ENCODE results near the gene CMAS.
"Not testable (repeated sequence)": the region's sequence is repeated elsewhere in the genome, so short reads cannot be mapped to it uniquely, and the experiment has no call there.

Gene CMAS

DNA sequence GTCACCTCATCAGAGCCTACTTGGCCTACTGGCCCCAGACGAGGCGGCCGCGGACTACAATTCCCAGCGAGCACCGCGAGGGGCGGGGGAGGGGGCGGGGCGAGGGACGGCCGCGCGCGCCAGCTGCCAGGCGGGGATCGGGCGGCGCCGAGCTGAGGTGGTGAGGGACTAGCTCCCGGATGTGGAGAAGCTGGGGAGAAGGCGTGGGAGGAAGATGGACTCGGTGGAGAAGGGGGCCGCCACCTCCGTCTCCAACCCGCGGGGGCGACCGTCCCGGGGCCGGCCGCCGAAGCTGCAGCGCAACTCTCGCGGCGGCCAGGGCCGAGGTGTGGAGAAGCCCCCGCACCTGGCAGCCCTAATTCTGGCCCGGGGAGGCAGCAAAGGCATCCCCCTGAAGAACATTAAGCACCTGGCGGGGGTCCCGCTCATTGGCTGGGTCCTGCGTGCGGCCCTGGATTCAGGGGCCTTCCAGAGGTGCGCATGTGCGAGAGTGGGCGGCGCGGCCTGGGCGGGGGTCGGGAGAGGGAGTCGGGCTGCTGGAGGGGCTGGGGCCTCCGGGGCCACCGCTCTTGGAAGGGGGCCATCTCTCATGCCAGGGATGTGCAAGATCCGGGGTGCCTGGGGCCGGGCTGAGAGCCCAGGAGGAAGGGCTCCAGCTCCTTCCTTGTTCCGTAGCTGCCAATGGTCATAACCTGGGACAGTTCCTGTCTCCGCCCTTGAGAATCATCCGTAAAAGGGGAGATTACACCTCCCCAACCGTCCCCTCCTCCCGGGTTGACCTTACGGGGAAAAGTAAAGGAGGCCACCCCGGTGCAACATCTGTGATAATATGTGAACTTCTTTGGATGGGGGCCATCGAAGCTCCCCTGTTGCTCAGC is at the start of gene CMAS:
TSS of gene CMAS (plus strand) at position 129 of the 878 bp plus-strand sequence. CDS start at position 215, 86 bp downstream.
- DNase-seq (ENCODE audit: low read depth in 2 of 2, low spot score in 1 of 2) = peak; percentile 44 to 57

DNA sequence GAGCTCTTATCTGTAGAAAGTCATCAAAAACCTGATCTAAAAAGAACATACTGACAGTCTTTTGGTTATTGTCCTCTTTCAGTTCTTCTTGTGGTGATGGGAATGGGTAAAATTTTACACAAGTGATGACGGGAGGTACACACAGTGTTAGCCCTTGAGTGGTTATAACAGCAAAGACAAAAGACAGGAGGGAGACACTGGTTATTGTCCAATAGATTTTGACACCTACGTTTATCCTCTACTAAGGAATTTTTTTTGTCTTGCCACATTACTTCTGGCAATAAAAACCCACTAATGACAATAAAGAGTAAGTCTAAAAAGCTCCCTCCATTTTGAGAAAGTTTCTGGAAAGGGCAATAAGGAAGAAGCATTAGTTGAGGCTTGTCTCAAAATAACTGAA is 47.7 kb upstream of the CMAS start:
- no peak for DNase-seq (ENCODE audit: low read depth in 2 of 2, low spot score in 1 of 2)

DNA sequence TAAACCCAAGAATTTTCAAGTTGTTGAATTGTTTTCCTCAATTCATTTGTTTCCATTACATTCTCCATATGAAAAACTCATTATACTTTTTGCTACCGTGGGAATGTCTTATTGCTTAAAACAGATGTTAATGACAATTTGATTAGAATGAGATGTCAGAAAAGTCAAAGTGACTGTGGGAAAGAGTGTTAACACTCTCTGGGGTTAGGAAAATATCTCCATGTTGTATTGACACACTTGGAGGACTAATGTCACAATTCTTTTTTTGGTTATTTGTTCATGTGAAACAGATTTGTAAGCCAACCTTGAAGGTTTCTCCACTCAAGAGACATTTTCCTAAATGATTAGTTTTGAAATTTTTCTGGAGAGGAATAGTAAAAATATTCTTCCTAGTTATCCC is 47.2 kb upstream of the CMAS start:
- DNase-seq (ENCODE audit: low read depth in 2 of 2, low spot score in 1 of 2) = no peak

DNA sequence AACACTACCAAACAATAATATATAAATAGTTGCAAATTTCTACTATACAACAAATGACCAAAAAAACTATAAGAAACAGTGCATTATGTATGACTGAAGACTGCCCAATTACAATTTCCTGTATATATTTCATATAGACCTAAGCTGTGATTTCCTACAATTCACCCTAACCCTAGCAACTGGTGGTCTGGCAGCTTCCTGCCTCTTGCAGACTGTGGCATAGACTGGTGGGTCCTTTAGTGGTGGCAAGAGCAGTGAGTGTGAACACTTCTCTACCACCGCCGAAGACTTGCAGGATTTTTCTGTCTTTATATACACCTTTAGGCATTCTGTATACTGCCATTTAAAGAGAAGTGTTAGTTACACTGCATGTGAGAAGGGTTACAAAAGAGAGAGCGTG is 43.6 kb upstream of the CMAS start:
- no peak for DNase-seq (ENCODE audit: low read depth in 2 of 2, low spot score in 1 of 2)

DNA sequence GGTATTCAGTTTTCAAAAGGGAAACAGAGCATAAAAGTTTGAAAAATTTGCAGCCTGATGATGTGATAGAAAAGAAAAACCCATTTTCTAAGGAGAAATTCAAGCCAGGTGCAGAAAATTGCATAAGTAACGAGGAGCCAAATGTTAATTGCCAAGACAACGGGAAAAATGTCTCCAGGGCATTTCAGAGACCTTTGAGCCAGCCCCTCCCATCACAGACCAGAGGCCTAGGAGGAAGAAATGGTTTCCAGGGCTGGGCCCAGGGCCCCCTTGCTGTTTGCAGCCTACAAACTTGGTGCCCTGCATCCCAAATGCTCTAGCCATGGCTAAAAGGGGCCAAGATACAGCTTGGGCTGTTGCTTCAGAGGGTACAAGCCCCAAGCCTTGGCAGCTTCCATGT is 38.2 kb upstream of the CMAS start:
- DNase-seq (ENCODE audit: low read depth in 2 of 2, low spot score in 1 of 2) = not testable (repeated sequence)

DNA sequence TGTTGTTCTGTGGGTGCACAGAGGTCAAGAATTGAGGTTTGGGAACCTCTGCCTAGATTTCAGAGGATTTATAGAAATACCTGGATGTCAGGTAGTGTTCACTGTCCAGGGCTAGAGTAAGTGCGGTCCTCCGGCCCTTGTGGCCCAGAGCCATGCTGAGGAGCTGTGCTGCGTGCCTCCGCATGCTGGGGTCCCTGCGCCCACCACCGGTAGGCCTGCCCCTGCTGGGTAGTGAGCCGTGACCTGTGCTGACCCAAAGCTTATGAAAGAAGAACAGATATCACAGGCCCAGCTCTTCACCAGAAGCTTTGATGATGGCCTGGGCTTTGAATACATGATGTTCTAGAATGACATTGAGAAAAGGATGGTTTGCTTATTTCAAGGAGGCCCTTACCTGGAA is 37.8 kb upstream of the CMAS start:
- DNase-seq (ENCODE audit: low read depth in 2 of 2, low spot score in 1 of 2) = no peak

DNA sequence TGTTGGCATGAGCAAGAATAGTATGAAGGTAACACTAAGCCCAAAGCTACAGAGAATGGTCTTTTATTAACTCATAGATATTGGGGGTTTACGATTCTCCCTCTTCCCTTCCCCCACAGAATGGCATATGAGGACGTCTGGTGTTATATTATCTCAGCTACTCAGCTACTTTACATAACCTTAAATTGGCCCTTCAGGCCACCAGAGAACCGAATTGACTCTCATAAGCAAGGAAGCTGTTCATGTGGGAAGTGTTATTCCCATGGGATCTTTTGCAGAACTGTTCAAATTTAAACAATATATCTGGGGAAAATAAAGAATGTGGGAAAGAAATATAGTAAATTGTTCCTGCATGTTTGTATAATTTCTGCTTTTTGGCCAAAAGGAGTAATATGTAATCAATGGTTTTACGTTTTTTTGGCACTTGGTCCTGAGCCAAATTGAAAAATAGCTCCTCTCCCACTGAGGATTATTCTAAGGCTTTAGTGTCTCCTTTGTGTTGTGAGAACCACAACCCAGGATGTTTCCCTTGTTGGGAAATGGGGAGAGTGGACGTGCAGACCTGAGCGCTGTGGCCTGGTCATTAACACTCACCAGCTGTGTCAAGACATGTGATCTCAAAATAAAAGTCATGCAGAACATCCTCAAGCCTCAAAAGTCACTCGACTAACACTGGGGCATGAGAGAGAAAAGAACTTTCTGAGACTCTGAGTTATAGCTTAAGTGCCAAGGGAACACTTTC is 31.8 kb upstream of the CMAS start:
- no peak for DNase-seq (ENCODE audit: low read depth in 2 of 2, low spot score in 1 of 2)

DNA sequence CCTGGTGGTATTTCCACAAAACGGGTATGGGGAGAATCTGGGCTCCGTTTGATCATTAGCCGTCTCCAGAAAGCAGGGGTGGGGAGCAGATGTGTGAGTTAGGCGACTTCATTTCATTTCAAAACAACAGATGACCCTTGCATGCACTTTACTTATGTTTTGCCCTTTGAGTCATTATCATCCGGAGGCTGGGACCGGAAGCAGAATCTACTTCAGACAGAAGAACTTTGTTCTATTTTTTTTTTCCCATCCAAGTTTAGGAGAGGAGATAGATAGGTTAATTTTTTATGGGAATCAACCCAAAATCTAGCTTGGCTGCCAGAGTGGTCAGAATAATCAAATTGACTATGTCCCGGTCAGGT is 31.3 kb upstream of the CMAS start:
- DNase-seq (ENCODE audit: low read depth in 2 of 2, low spot score in 1 of 2) = no peak

DNA sequence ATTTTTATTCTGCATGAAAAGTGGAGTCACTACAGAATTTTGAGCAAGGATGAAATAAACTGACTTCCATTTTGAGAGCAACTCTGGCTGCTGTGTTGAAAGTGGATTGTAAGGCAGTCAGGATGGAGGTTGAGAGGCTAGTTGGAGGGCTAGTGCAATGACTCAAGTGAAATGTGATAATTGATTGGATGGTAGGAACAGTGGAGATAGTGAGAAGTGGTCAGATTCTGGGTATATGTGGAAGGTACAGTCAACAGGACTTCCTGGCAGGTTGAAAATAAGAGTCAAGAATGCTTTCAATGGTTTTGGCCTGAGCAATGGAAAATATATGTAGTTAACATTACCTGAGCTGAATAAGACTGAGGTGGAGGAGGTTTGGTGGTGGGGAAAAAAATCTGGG is 29.0 kb upstream of the CMAS start:
- no peak for DNase-seq (ENCODE audit: low read depth in 2 of 2, low spot score in 1 of 2)

DNA sequence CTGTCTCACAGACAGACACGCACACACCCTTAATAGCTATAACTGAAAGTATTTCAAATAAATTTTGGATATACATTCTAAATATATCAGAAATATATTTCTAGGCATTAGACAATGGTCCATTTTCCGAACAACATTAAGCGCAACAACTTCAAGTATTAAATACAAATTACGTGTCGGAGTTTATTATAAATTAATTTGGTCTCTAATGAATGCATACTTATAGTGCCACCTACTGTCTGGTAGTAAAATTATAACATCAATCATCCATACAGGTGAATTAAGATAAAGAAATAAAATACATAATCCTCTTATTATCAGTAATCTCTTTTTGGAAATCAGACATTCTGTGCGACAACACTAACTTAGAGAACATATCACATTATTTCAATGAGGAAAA is 27.2 kb upstream of the CMAS start:
- no peak for DNase-seq (ENCODE audit: low read depth in 2 of 2, low spot score in 1 of 2)

DNA sequence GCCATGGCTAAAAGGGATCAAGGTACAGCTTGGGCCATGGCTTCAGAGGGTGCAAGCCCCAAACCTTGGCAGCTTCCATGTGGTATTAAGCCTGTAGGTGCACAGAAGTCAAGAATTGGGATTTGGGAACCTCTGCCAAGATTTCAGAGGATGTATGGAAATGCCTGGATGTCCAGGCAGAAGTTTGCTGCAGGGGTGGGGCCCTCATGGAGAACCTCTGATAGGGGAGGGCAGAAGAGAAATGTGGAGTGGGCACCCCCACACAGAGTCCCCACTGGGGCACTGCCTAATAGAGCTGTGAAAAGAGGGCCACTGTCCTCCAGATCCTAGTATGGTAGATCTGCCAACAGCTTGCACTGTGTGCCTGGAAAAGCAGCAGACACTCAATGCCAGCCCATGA is 22.5 kb upstream of the CMAS start:
- not testable (repeated sequence) for DNase-seq (ENCODE audit: low read depth in 2 of 2, low spot score in 1 of 2)

DNA sequence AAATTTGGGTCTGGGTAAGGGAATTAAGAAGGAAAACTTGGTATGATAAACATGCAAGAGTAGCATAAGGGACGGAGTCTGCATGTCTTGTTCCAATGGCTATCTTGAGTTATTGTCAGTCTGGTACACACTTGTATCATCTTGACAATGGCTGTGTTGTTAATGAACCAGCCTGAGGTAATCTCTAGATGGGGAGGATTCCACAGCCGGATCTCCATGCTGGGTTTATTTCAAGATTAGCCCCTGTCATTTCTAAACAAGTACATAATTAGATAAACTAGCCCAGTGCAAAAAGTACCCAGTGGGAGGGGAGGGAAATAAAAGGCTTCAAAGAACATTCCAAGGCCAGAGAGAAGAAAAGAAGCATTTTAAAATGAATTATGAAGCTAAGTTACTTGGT is 16.5 kb upstream of the CMAS start:
- no peak for DNase-seq (ENCODE audit: low read depth in 2 of 2, low spot score in 1 of 2)

DNA sequence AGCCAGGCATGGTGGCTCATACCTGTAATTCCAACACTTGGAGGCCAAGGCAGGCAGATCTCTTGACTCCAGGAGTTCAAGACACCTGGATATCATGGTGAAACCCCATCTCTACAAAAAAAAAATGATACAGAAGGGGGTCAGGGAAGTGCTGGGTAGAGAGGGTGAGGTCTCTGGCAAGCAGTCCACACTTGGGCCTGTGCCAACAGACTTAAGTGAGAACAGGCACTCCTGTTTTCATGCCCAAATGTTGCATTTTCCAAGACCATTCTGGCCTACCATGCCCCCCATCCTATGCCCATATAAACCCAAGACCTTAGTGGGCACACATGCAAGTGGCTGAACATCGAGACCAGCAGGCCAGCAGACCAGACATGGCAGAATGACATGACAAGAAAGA is 16.0 kb upstream of the CMAS start:
- DNase-seq (ENCODE audit: low read depth in 2 of 2, low spot score in 1 of 2) = no peak

DNA sequence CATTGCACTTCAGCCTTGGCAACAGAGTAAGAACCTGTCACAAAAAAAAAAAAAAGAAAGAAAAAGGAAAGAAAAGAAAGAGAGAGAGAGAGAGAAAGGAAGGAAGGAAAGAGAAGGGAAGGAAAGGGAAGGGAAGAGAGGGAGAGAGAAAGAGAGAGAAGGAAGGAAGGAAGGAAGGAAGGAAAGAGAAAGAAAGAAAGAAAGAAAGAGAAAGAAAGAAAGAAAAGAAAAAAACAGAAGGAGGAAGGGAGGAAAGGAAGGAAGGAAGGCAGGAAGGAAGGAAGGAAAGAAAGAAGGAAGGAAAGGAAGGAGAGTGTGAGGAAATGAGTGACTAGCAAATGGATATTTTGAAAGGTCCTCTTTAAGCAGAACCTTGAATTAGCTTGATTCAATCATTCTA is 13.3 kb upstream of the CMAS start:
- DNase-seq (ENCODE audit: low read depth in 2 of 2, low spot score in 1 of 2) = no peak

DNA sequence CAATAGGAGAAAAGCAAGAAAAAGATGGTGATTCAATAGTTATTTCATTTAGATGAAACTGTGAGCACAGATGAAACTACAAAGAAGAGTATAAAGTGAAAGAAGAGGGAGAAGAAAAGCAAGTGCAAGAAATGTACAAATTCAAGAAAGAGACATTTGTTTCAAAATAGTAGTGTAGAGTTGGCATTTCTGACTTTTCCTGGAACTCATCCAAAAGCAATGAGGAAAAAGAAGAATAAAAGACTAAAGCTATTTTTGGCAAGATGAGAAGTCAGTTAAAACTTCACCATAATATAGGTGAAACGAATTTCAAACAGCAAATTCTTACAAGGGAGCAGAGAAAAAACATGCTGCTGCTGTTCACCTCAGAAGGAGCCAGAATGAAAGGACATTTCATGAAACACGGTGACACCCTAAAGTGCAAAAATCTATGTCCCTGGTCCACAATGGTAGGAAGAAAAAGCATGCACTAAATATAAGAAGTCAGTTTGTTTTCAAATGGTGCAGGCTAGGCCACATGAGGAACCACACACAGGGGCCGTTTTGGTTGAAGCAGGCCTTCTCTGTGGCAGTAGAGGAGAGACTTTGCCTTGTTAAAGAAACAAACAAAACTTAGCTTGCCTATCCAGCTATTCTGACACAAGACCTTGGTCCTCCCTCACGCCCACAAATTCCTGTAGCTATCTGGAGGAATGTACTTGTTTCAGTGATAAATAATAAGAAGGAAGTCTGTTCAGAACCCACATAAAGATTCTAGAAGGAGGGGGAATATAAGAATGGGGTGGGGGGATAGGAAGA is 11.1 kb upstream of the CMAS start:
- DNase-seq (ENCODE audit: low read depth in 2 of 2, low spot score in 1 of 2) = no peak

DNA sequence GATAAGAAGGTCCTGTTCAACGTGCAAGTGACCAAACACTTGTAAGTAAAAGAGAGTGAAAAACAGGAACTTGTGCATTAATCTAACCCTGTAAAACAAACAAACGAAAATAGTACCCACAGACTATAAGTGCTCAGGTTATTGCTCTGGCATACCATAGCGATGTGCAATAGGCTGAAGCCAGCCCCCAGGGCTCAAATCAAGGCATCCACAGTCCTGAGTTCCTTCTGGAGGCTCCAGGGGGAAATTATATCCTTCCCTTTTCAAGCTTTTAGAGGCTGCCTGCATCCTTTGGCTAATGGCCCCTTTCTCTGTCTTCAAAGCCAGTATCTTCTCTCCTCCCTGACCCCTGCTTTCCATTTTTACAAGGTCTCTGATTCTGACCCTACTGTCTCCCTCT is 8.1 kb upstream of the CMAS start:
- no peak for DNase-seq (ENCODE audit: low read depth in 2 of 2, low spot score in 1 of 2)

DNA sequence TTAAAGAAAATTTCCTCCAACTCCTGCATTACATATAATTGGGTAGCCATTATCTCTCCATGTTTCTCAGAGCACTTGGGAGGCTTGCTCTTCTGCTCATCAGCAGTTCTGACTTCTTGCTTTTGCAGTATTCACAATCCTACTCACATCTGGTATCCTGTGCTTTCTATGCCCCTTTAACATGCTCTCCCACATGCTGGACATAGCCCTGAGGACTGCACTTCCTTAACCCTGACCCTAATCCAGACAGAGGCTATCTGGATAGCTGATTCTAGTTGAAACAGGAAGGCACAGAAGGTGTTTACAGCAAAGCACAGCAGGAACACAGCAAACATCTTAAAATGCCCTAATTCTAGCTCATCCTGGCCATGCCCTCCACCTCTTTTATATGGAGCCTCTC is 7.3 kb upstream of the CMAS start:
- DNase-seq (ENCODE audit: low read depth in 2 of 2, low spot score in 1 of 2) = no peak

DNA sequence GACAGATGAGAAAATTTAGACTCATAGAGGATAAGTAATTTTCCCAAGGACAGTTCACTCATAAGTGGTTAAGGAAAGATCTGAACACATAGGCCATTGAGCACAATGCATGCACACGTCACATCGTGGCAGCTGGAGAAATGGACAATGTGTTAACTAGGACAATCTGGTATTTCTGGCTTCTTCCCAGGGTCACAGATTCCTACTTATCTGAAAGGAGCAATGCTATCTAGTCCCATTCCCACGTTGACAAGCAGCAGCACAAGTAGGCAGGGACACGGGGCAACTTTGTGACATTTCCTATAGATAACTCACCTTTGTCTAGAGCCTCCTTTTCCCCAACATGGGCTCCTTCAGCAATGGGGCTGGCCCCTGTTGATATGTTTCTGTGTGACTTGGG is 6.7 kb upstream of the CMAS start:
- DNase-seq (ENCODE audit: low read depth in 2 of 2, low spot score in 1 of 2) = no peak

DNA sequence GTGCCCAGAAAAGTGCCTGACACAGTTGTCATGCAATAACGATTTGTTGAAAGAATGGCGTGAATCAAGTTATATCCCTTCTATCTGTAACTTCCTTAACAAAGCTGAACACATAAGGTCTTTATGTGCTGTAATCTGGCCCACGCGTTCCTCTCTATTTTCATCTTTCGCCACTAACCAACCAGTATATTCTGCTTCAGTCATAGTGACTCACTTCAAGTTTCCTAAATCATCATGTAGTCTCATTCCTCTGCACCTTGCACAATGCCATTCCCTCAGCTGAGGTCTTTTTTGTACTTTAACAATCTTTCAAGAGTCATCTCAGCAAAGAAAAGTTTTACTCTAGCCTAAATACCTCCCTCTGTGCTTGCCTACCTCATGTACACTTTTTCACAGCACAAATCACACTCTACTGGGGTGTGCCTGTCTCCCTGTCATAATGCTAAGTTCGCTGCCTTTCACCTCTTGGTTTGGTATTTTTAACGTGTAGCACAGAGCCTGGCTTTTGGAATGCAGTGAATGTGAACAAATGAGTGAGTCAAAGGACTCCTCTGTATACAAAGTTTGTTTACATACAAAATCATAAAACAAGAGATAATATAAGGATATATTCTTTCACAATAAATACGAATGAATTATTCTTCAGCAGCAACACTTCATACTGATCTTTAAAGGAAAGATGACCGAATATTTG is 2.9 kb upstream of the CMAS start:
- DNase-seq (ENCODE audit: low read depth in 2 of 2, low spot score in 1 of 2) = no peak

DNA sequence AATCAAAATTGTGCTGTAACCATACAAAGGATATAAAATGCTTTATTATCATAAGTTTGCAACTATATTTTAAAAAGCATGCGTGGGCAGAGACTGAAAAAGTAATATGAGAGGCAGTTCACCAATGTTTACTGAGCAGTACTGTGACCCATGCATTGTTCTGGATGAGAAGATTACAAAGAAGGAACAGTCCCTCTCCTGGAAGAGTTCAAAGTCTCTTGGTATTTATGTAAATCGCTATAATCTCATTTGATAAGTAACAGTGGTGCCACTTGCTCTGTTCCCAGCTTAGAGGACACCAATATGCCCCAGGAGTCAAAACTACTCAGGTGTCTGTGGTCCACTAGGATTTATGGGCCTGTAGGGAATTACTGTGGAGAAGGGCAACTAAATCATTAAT is 2.1 kb upstream of the CMAS start:
- no peak for DNase-seq (ENCODE audit: low read depth in 2 of 2, low spot score in 1 of 2)

DNA sequence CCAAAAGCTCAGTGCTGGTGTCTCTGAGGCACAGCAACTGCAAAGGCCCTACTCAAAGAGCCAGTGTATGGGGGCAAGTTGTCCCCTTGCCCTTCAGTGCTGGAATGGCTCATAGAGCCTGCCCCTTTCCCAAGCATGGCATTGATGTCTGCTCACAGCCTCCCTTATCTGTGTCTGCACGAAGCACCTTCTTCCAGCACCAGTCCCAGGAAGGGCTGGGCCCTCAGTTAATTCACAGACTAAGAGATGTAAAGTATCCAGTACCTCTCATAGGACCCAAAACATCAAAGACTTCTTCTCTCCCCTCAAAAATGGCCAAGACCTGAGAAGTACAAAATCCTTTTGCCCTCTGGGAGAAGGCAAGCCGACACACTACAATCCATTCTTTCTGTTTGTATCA is 1.6 kb upstream of the CMAS start:
- DNase-seq (ENCODE audit: low read depth in 2 of 2, low spot score in 1 of 2) = no peak
